Endothelial cell of hepatic sinusoid (primary cell): Measurements from ENCODE around the gene GJA10.
"Not testable (repeated sequence)": the region's sequence is repeated elsewhere in the genome, so short reads cannot be mapped to it uniquely, and the experiment has no call there.

Experiments
- in situ Hi-C: cut with HindIII; loops from 2 replicates; pipeline ENCODE4 v1.10.0; 2017; ENCODE audit warnings: low sequenced_read_pairs

Gene GJA10

DNA sequence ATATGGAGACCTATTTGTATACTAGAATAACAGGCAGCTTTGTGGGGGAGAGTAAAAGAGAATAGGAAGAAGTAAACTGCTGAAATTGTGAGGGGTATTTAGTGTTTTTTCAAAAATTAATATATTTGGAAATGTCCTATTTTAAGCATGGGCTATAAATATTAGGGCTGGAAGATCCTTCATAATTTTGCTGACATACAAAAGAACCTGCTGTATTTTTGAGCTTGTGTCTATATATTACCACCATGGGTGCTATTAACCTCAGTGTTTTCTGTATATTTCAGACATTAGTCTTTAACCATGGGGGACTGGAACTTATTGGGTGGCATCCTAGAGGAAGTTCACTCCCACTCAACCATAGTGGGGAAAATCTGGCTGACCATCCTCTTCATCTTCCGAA lies at the start of gene GJA10:
GJA10 (plus strand) TSS at position 301 of the 400 bp plus-strand sequence; CDS start at position 301, 0 bp downstream.
- in situ Hi-C loops, result no loop called here

DNA sequence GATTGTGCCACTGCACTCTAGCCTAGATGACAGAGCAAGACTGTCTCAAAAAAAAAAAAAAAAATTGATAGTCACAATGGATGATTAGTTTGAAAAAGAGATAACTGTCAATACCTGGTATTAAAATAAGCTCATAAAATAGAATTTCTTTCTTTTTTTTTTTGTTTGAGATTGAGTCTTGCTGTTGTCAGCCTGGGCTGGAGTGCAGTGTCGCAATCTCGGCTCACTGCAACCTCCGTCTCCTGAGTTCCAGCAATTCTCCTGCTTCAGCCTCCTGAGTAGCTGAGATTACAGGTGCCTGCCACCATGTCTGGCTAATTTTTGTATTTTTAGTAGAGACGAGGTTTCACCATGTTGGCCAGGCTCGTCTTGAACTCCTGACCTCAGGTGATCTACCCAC lies 46.8 kb upstream of the GJA10 start:
- in situ Hi-C loops, result not testable (repeated sequence)

DNA sequence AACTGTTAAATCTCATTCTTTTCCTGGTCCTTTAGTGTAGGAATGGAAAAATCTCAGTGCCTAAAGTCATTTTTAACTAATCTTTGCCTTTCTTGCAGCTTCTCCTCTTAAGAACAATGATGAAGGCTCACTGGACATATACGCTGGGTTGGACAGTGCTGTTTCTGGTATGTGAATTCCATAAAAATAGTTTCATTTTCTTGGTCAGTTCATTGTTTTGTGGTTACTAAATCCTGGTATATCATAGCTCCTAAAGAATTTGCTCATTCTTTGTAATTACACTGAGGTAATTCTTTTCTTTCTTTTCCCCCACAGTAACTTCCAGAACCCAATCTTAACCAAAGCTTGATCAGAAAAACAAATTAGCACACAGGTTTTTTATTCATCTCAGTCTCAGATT lies 41.2 kb upstream of the GJA10 start:
- in situ Hi-C loops, result no loop called here

DNA sequence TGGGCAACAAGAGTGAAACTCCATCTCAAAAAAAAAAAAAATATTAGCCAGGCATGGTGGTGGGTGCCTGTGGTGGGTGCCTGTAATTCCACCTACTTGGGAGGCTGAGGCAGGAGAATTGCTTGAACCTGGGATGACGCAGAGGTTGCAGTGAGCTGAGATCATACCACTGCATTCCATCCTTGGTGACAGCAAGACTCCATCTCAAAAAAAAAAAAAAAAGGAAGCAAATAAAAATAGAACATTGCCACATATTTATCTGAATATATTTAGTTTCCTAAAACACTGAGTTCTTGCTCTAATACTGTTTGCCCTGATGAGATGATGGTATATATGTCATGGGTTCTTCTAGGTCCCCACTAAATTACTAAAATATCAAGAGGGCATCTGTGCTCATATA lies 36.2 kb upstream of the GJA10 start:
- in situ Hi-C loops, result no loop called here

GRCh38 chr6:89859744-89860143 lies 34.5 kb upstream of the GJA10 start:
- in situ Hi-C loops, result no loop called here

DNA sequence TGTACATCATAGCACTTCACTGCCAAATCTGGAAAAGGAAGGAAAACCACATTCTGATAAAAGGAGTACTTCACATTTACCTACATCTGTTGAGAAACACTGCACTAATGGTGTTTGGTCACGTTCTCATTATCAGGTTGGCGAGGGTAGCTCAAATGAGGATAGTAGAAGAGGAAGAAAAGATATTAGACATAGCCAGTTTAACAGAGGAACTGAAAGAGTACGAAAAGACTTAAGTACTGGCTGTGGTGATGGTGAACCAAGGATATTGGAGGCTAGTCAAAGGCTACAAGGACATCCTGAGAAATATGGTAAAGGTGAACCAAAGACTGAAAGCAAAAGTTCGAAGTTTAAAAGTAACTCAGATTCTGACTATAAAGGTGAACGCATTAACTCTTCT lies 32.0 kb upstream of the GJA10 start:
- in situ Hi-C loops, result no loop called here

DNA sequence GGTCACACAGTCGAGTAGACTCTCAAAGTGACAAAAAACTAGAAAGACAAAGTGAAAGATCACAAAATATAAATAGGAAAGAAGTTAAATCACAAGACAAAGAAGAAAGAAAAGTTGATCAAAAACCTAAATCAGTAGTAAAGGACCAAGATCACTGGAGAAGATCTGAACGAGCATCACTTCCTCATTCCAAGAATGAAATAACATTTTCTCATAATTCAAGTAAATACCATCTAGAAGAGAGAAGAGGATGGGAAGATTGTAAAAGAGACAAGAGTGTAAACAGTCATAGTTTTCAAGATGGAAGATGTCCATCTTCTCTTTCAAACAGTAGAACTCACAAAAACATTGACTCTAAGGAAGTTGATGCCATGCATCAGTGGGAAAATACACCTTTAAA lies 31.6 kb upstream of the GJA10 start:
- in situ Hi-C loops, result no loop called here

GRCh38 chr6:89866024-89866678 lies 28.1 kb upstream of the GJA10 start:
- in situ Hi-C loops, result no loop called here

DNA sequence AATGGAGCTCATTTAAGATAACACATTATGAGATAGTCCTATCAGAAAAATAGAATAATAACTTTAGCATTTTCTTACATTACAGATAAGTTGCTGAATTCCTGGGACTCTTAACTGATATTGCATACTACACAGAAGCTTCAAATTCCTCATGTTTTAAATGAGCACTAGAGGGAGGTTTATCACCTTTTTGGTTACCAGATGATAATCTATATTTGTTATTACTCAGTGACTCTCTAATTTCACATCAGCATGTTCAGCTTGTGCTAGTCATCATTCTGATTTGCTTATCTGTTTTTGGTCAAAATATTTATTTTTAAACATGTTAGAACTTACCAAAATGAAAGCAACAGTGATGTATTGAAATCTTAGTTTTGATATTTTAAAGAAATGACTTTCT lies 20.5 kb upstream of the GJA10 start:
- in situ Hi-C loops, result no loop called here

DNA sequence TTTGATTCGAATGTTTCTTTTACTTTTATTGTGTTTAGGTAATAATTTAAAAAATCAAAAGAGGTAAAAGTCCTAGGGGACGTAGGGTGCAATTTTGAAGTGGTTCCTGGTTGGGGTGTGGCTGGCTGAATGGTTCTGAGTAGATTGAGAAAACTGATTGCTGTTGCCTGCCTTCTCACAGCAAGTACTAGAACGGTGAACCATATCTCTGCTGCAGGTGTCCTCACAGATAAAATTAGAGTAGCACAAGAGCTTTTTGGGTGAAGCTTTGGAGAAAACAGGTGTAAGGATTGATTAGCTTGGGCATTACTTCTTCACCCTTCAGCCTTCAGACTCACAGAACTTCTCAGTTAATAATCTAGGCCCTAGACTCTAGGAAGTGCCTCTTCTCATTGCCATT lies 19.8 kb upstream of the GJA10 start:
- in situ Hi-C loops, result no loop called here

DNA sequence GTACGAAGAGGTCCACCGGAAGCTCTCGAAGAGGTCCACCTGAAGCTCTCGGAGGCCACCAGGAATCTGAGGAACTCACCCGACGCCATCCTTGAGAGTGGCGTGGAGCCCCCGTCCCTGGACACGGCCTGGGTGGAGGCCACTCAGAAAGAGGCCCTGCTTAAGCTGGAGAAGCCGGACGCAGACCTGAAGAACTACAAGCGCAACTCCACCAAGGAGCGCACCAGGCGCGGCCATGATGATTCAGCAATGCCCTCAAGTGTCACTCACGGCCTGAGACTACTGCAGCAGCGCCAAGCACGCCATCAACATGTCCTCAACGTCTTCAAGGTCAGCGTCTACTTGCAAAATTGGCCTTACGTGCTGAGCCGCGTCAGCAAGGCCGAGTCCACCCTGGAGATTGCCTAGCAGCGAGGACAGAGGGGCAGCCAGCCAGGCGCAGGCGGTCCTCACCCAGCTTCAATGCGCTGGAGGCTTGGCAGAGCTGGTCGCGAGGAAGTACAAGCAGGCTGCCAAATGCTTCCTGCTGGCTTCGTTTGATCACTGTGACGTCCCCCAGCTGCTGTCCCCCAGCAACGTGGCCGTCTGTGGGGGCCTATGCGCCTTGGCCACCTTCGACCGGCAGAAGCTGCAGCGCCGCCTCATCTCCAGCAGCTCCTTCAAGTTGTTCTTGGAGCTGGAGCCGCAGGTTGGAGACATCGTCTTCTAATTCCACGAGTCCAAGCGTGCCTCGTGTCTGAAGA lies 7.7 kb upstream of the GJA10 start:
- in situ Hi-C loops, result no loop called here

DNA sequence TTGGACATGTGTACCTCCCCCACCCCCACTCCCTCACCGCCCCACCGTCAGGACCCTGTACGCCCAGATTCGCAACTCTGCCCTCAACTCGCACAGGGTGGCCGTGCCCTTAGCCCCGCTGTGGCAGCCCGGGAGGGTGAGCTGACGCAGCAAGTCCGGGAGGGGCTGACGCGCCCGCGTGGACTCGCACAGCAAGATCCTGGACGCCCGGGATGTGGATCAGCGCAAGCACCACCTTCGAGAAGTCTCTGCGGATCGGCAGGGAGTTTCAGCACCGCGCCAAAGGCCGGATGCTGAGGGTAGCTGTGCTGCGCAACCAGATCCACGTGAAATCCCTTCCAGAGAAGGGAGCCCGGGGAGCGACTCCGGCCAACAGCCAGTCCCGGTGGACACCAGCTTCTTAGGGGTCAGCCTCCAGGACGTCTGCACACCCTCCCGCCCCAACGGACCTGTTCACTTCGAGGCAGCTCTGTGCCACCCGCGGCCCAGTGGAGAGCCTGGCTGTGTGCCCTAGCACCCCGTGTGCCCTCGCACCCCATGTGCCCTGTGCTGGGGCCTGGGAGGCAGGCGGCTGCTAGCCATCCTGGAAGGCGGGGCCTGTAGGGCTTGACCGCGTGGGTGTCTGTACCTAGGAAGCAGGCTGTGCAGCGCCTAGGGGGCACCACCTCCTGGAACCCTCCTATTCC lies 6.7 kb upstream of the GJA10 start:
- in situ Hi-C loops, result no loop called here

DNA sequence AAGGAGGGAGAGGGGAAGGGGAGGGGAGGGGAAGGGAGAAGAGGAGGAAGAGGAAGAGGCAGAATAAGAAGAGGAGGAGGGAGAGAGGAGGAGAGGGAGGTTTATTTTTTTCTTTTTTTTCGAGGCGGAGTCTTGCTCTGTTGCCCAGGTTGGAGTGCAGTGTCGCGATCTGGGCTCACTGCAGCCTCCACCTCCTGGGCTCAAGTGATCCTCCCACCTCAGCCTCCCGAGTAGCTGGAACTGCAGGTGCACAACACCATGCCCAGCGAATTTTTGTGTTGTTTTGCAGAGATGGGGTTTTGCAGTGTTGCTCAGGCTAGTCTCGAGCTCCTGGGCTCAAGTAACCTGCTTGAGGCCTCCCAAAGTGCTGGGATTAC lies 6.1 kb upstream of the GJA10 start:
- in situ Hi-C loops, result no loop called here

GRCh38 chr6:89888871-89889270 lies 5.4 kb upstream of the GJA10 start:
- in situ Hi-C loops, result no loop called here

- in situ Hi-C loops, result not testable (repeated sequence)
Measured at GRCh38 chr6:89890845-89891528, 3.3 kb upstream of the GJA10 start.

DNA sequence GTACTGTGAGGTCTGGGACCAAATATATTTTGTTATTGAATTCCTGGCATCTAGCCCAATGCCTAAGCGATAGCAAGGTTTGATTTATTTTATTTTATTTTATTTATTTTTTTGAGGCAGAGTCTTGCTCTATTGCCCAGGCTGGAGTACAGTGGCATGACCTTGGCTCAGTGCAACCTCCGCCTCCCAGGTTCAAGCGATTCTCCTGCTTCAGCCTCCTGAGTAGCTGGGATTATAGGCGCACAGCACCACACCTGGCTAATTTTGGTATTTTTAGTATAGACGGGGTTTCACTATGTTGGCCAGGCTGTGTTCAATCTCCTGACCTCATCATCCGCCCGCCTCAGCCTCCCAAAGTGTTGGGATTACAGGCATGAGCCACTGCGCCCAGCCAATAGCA lies 1.7 kb upstream of the GJA10 start:
- in situ Hi-C loops, result not testable (repeated sequence)

GRCh38 chr6:89895276-89895874 lies 1.1 kb downstream of the GJA10 start:
- in situ Hi-C loops, result no loop called here

- in situ Hi-C loops, result not testable (repeated sequence)
Measured at GRCh38 chr6:89910001-89910901, 16.0 kb downstream of the GJA10 start.

GRCh38 chr6:89910902-89911240 lies 16.6 kb downstream of the GJA10 start:
- in situ Hi-C loops, result no loop called here
